Karpas-422 (cell line): Measurements from ENCODE around the gene NSMCE1. TPM values are rescaled to one million over a fixed set of nuclear protein-coding genes. Genes with fewer than 3 reads are reported as not detected.
"Not testable (repeated sequence)": the region's sequence is repeated elsewhere in the genome, so short reads cannot be mapped to it uniquely, and the experiment has no call there.

Experiments
- DNase-seq: peaks from one replicate; pipeline ENCODE4 v3.0.0-alpha.2; 2015
- H2AFZ ChIP-seq: fragments of 200-600 bp; sonication (generic); 2 replicates; pipeline ENCODE4 v1.6.1; 2014; ENCODE audit warnings: antibody characterized with exemption, low read length, mixed read lengths
- H3K27ac ChIP-seq: fragments of 200-600 bp; sonication (generic); 2 replicates; pipeline ENCODE4 v1.5.1; 2014; ENCODE audit warnings: mild to moderate bottlenecking, low read length, moderate library complexity
- H3K27me3 ChIP-seq: fragments of 200-600 bp; sonication (generic); 2 replicates; pipeline ENCODE4 v1.6.1; 2014; ENCODE audit warnings: low read length, mixed read lengths
- H3K36me3 ChIP-seq: fragments of 200-600 bp; sonication (generic); 2 replicates; pipeline ENCODE4 v1.6.1; 2014; ENCODE audit warnings: low read length, mixed read lengths; ENCODE audit not compliant: insufficient read depth
- H3K4me1 ChIP-seq: fragments of 200-600 bp; sonication (generic); 2 replicates; pipeline ENCODE4 v1.6.1; 2014; ENCODE audit warnings: mild to moderate bottlenecking, low read length, mixed read lengths
- H3K4me2 ChIP-seq: fragments of 200-600 bp; sonication (generic); 2 replicates; pipeline ENCODE4 v1.6.1; 2014; ENCODE audit warnings: low read length, low read depth, mild to moderate bottlenecking; ENCODE audit not compliant: poor library complexity, severe bottlenecking
- H3K4me3 ChIP-seq: fragments of 200-600 bp; sonication (generic); 2 replicates; pipeline ENCODE4 v1.5.1; 2014; ENCODE audit warnings: mild to moderate bottlenecking, antibody characterized with exemption, low read length, mixed read lengths
- H3K79me2 ChIP-seq: fragments of 200-600 bp; sonication (generic); 2 replicates; pipeline ENCODE4 v1.6.1; 2014; ENCODE audit warnings: mild to moderate bottlenecking, low read length, mixed read lengths
- H3K9ac ChIP-seq: fragments of 200-600 bp; sonication (generic); 2 replicates; pipeline ENCODE4 v1.6.0; 2014; ENCODE audit warnings: low read length
- H3K9me2 ChIP-seq: fragments of 200-600 bp; sonication (generic), shearing (Covaris generic); replicated peaks from 2 replicates; pipeline ENCODE4 v1.6.0; 2014; ENCODE audit warnings: mild to moderate bottlenecking, low read length, moderate library complexity; ENCODE audit not compliant: insufficient read depth
- H3K9me3 ChIP-seq: fragments of 300-700, 200-600 bp; sonication (generic); 2 replicates; pipeline ENCODE4 v1.6.1; 2014; ENCODE audit warnings: low read length, mixed read lengths
- H4K20me1 ChIP-seq: fragments of 200-600 bp; sonication (generic); 2 replicates; pipeline ENCODE4 v1.6.1; 2014; ENCODE audit warnings: mild to moderate bottlenecking, antibody characterized with exemption, low read length, low read depth; ENCODE audit not compliant: insufficient read depth
- total RNA-seq: library from RNA; depleted of rRNA; stranded (reverse); fragments of >200 nt; shearing (Covaris generic); gene quantifications from 2 replicates; pipeline ENCODE4 v1.2.3, GENCODE V29; 2014; ENCODE audit warnings: low replicate concordance

NSMCE1 gene
- total RNA-seq, 1 experiment from 2014 or later = 77.8 TPM

DNA sequence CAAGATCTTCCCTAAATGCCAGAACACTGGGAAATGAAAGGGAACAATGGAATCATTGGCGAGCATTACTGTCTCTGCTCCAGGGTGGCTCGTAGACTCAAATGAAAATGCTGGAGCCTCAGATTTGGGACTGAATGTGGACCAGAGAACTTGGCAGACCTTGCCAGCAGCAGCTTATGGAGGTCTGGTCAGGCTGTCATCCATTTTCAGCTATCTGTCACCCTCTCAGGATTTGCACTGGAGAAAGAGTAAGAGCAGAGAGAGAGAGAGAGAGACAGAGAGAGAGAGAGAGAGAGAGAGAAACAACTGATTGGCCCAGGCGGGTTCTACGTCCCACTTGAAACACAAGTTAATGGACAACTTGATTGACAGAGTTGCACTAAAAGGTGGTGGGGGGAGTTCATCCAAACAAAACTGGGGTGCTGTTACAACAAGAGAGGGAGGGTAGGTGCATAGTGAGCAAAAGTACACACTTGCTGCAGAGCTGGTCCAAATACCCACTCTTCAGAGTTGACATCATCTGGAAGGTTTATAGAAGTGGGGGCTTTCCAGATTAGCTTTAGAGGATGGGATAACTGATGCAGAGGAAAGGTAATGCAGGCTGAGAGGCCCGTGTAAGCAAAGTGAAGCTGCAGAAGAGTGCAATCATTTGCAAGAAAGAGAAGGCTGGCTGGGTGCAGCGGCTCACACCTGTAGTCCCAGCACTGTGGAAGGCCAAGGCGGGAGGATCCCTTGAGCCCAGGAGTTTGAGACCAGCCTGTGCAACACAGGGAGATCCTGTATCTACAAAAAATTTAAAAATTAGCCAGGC, 16.5 kb upstream of the NSMCE1 start:
- H3K4me1 ChIP-seq = no peaks in the 10 kb centered on the region
- no peaks in the 10 kb centered on the region for H3K9me3 ChIP-seq
- H3K9me2 ChIP-seq = no peaks in the 10 kb centered on the region
- no peak overlapping the region for H3K4me3 ChIP-seq
- no peaks in the 10 kb centered on the region for H3K36me3 ChIP-seq
- no peaks in the 10 kb centered on the region for H3K79me2 ChIP-seq
- DNase-seq = no peak
- no peak overlapping the region for H3K27ac ChIP-seq
- H3K9ac ChIP-seq = no peak overlapping the region
- no peaks in the 10 kb centered on the region for H4K20me1 ChIP-seq
- H3K27me3 ChIP-seq = no peaks in the 10 kb centered on the region
- no peak overlapping the region for H2AFZ ChIP-seq
- H3K4me2 ChIP-seq = no peak overlapping the region

GRCh38 chr16:27281243-27281642, 12.7 kb upstream of the NSMCE1 start:
- no peak overlapping the region for H3K27ac ChIP-seq

GRCh38 chr16:27275394-27275793, 6.8 kb upstream of the NSMCE1 start:
- Histone ChIP-seq H3K4me2 (no peak overlapping the region), H3K36me3 (no peaks in the 10 kb centered on the region), H3K79me2 (no peaks in the 10 kb centered on the region), H4K20me1 (no peaks in the 10 kb centered on the region), H3K27me3 (no peaks in the 10 kb centered on the region), H3K9ac (no peak overlapping the region), H3K9me3 (no peaks in the 10 kb centered on the region), H3K4me3 (no peak overlapping the region), H2AFZ (no peak overlapping the region), H3K4me1 (peaks cover under 1% of the 10 kb centered on the region; the same call in 1 of the 2 replicates), H3K9me2 (no peaks in the 10 kb centered on the region), H3K27ac (no peak overlapping the region)
- DNase-seq = no peak

More at GRCh38 chr16:27281243-27281642, 12.7 kb upstream of the NSMCE1 start:
- H3K9me3 ChIP-seq = no peaks in the 10 kb centered on the region
- H3K79me2 ChIP-seq = no peaks in the 10 kb centered on the region
- H3K4me2 ChIP-seq = no peak overlapping the region
- H4K20me1 ChIP-seq = no peaks in the 10 kb centered on the region
- H3K4me1 ChIP-seq = no peaks in the 10 kb centered on the region
- no peaks in the 10 kb centered on the region for H3K36me3 ChIP-seq
- no peak overlapping the region for H3K4me3 ChIP-seq
- no peaks in the 10 kb centered on the region for H3K9me2 ChIP-seq
- no peak overlapping the region for H3K9ac ChIP-seq
- no peak overlapping the region for H2AFZ ChIP-seq
- H3K27me3 ChIP-seq = no peaks in the 10 kb centered on the region
- DNase-seq = no peak

DNA sequence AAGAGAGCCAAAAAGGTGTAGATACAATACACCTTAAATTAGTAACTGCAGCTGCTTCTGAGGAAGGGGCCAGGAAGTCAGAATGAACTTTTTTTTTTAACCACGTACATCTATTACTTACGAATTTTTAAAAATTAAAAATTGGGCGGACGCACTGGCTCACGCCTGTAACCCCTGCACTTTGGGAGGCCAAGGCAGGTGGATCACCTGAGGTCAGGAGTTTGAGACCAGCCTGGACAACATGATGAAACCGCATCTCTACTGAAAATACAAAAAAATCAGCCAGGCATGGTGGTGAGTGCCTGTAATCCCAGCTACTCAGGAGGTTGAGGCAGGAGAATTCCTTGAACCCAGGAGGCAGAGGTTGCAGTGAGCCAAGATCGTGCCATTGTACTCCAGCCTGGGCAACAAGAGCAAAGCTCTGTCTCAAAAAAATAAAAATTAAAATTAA, 5.9 kb upstream of the NSMCE1 start:
- not testable (repeated sequence) for H3K27ac ChIP-seq, H3K4me1 ChIP-seq, H3K9ac ChIP-seq, DNase-seq, H2AFZ ChIP-seq, H3K36me3 ChIP-seq, H3K79me2 ChIP-seq, H3K27me3 ChIP-seq, H3K9me3 ChIP-seq, H3K4me3 ChIP-seq, H3K4me2 ChIP-seq, H4K20me1 ChIP-seq, H3K9me2 ChIP-seq

GRCh38 chr16:27273670-27274423, 5.3 kb upstream of the NSMCE1 start:
- peaks cover 14% of the 10 kb centered on the region for H3K4me1 ChIP-seq
- H3K4me3 ChIP-seq = no peak overlapping the region
- no peak overlapping the region for H3K9ac ChIP-seq
- no peaks in the 10 kb centered on the region for H3K27me3 ChIP-seq
- no peak for DNase-seq
- H3K9me2 ChIP-seq = no peaks in the 10 kb centered on the region
- H2AFZ ChIP-seq = no peak overlapping the region
- peaks cover 6% of the 10 kb centered on the region; the same call in 1 of the 2 replicates for H3K79me2 ChIP-seq
- no peaks in the 10 kb centered on the region for H3K36me3 ChIP-seq
- no peaks in the 10 kb centered on the region for H3K9me3 ChIP-seq
- H3K27ac ChIP-seq = no peak overlapping the region
- no peaks in the 10 kb centered on the region for H4K20me1 ChIP-seq
- H3K4me2 ChIP-seq = no peak overlapping the region

- H3K36me3 ChIP-seq = no peaks in the 10 kb centered on the region
- no peak overlapping the region for H3K4me3 ChIP-seq
- peaks cover 9% of the 10 kb centered on the region for H3K79me2 ChIP-seq
- H3K4me2 ChIP-seq = no peak overlapping the region
- no peak overlapping the region for H2AFZ ChIP-seq
- H3K9me3 ChIP-seq = no peaks in the 10 kb centered on the region
- DNase-seq = no peak
- no peaks in the 10 kb centered on the region for H3K9me2 ChIP-seq
- no peak overlapping the region for H3K27ac ChIP-seq
- no peak overlapping the region for H3K9ac ChIP-seq
- no peaks in the 10 kb centered on the region for H4K20me1 ChIP-seq
- peaks cover 14% of the 10 kb centered on the region for H3K4me1 ChIP-seq
- H3K27me3 ChIP-seq = no peaks in the 10 kb centered on the region
Measured at GRCh38 chr16:27273330-27273669, 4.7 kb upstream of the NSMCE1 start.

DNA sequence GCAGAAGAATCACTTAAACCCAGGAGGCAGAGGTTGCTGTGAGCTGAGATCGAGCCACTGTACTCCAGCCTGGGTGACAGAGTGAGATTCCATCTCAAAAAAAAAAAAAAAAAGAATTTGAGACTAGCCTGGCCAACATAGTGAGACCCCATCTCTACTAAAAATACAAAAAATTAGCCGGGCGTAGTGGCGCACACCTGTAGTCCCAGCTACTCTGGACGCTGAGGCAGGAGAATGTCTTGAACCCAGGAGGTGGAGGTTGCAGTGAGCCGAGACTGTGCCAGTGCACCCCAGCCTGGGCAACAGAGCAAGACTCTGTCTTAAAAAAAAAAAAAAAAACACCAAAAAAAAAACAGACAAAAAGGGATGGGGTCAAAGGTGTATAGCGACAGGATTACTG, 4.1 kb upstream of the NSMCE1 start:
- H3K27ac ChIP-seq, H3K4me3 ChIP-seq, H3K4me2 ChIP-seq, H3K27me3 ChIP-seq, H3K36me3 ChIP-seq, H4K20me1 ChIP-seq, DNase-seq, H3K9me2 ChIP-seq, H2AFZ ChIP-seq, H3K9ac ChIP-seq, H3K9me3 ChIP-seq: not testable (repeated sequence)
- Histone ChIP-seq H3K4me1 (peaks cover 19% of the 10 kb centered on the region), H3K79me2 (peaks cover 15% of the 10 kb centered on the region)

DNA sequence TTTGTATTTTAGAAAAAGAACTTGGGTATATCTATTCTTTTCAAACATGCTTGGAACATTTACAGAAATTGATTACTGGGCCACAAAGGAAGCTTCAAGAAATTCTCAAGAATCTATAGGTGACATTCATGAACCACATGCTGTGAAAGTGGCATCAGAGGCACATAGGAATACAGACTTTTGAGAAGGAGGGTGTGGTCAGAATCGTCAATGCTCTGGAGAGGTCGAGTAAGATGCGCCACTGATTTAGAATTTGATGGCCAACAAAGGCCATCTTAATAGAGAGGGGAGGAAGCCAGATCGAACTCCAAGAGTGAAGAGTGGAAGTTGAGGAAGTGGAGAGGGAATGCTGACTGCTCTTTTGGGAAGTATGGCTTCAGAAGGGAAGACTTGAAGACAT, 3.5 kb upstream of the NSMCE1 start:
- Histone ChIP-seq H2AFZ (no peak overlapping the region), H3K79me2 (peaks cover 20% of the 10 kb centered on the region), H3K9me3 (no peaks in the 10 kb centered on the region), H3K36me3 (no peaks in the 10 kb centered on the region), H4K20me1 (no peaks in the 10 kb centered on the region), H3K4me1 (peaks cover 24% of the 10 kb centered on the region), H3K4me3 (no peak overlapping the region), H3K4me2 (no peak overlapping the region), H3K27ac (no peak overlapping the region), H3K9me2 (no peaks in the 10 kb centered on the region), H3K27me3 (no peaks in the 10 kb centered on the region), H3K9ac (no peak overlapping the region)
- DNase-seq = no peak
